ENCODE data around the gene TBC1D14.
A peak's percentile ranks its signal among the peaks of the same experiment; 100 is the strongest.
"Not testable (repeated sequence)": the region's sequence is repeated elsewhere in the genome, so short reads cannot be mapped to it uniquely, and the experiment has no call there.

Gene TBC1D14

GRCh38 chr4:7068883-7069282, 159.3 kb downstream of the TBC1D14 start:
- peaks cover 12% of the 10 kb centered on the region for H3K36me3 ChIP-seq (ENCODE audit: control insufficient read depth, insufficient read depth, low read length)
- H3K27ac ChIP-seq (ENCODE audit: low read depth, low read length), result no peak overlapping the region
- peak overlapping the region; percentile 81 for H3K4me3 ChIP-seq (ENCODE audit: low read depth, low read length)
- no peaks in the 10 kb centered on the region for H3K9me3 ChIP-seq (ENCODE audit: control insufficient read depth, insufficient read depth, low read length)
- H3K27me3 ChIP-seq (ENCODE audit: control insufficient read depth, insufficient read depth, low read length), result peaks cover 14% of the 10 kb centered on the region
- H3K4me1 ChIP-seq (ENCODE audit: control insufficient read depth, insufficient read depth, low read length), result peaks cover 10% of the 10 kb centered on the region
- no peak overlapping the region for H3K9ac ChIP-seq (ENCODE audit: low read depth, low read length)

GRCh38 chr4:7070729-7071511, 161.3 kb downstream of the TBC1D14 start:
- Histone ChIP-seq H3K4me1 (ENCODE audit: control insufficient read depth, insufficient read depth, low read length) (peaks cover 10% of the 10 kb centered on the region), H3K27me3 (ENCODE audit: control insufficient read depth, insufficient read depth, low read length) (peaks cover 14% of the 10 kb centered on the region), H3K9ac (ENCODE audit: low read depth, low read length) (no peak overlapping the region), H3K9me3 (ENCODE audit: control insufficient read depth, insufficient read depth, low read length) (no peaks in the 10 kb centered on the region), H3K36me3 (ENCODE audit: control insufficient read depth, insufficient read depth, low read length) (no peaks in the 10 kb centered on the region; the same call in 1 of the 2 replicates), H3K27ac (ENCODE audit: low read depth, low read length) (no peak overlapping the region), H3K4me3 (ENCODE audit: low read depth, low read length) (no peak overlapping the region)

DNA sequence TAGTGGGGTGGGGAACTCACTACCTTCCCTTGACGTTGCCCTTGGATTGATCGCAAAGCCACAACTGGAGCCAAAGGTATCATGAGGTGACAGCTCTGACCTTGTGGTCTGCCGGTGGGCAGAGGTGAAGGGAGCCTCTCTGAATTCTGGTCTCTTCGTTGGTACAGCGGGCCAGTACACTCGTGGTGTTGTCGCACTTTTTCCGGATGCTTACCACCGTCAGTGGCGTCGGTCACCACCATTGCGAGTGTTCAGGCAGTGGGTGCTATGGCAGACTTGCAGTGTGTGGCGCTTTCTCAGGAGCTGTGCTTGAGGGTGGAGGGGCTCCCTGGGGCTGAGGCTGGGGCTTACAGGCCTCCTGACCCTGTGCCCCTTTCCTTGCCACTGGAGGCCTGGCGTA, 163.4 kb downstream of the TBC1D14 start:
- Histone ChIP-seq H3K36me3 (ENCODE audit: control insufficient read depth, insufficient read depth, low read length) (no peaks in the 10 kb centered on the region), H3K27me3 (ENCODE audit: control insufficient read depth, insufficient read depth, low read length) (peaks cover 14% of the 10 kb centered on the region), H3K9ac (ENCODE audit: low read depth, low read length) (no peak overlapping the region), H3K9me3 (ENCODE audit: control insufficient read depth, insufficient read depth, low read length) (no peaks in the 10 kb centered on the region), H3K4me1 (ENCODE audit: control insufficient read depth, insufficient read depth, low read length) (peaks cover 6% of the 10 kb centered on the region; the same call in 1 of the 2 replicates), H3K4me3 (ENCODE audit: low read depth, low read length) (no peak overlapping the region), H3K27ac (ENCODE audit: low read depth, low read length) (no peak overlapping the region)

DNA sequence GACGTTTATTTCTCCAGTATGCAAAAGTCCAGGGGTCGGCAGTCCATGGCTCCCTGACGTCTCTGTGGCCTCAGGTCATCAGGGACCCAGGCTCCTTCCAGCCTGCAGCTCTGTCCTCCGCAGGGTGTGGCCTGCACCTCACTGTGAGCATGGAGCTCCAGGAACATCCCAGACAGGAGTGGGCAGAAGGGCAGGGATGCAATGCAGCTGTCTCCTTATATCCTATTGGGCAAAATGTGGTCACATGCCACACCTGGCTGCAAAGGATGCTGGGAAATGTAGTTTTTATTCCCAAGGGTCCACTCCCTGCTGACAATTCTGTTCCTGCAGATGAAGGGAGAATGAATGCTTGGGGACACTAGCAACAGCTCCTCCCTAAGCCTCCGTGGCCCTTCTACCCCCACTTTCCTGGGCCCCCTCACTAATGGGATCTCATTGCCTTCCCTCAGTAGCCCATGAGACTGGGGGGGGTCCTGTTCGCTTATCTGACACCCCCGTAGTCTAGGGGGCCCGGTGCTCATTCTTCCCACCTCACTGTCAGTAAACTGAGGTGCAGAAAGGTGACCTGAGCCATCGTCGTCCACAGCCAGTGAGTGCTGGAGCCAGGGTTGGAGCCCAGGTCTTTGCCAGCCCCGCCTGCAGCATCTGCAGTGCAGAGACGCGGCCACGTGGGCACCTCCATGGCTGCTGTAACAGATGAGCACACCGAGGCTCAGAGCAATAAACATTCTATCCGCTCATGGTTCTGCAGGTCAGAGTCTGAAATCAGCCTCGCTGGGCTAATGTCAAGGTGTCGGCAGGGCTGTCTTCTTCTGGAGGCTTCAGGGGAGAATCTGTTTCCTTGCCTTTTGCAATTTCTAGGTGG, 164.1 kb downstream of the TBC1D14 start:
- H3K4me3 ChIP-seq (ENCODE audit: low read depth, low read length), result no peak overlapping the region
- no peak overlapping the region for H3K27ac ChIP-seq (ENCODE audit: low read depth, low read length)
- no peaks in the 10 kb centered on the region for H3K36me3 ChIP-seq (ENCODE audit: control insufficient read depth, insufficient read depth, low read length)
- peaks cover 11% of the 10 kb centered on the region for H3K27me3 ChIP-seq (ENCODE audit: control insufficient read depth, insufficient read depth, low read length)
- H3K4me1 ChIP-seq (ENCODE audit: control insufficient read depth, insufficient read depth, low read length), result peaks cover 6% of the 10 kb centered on the region; the same call in 1 of the 2 replicates
- no peaks in the 10 kb centered on the region for H3K9me3 ChIP-seq (ENCODE audit: control insufficient read depth, insufficient read depth, low read length)
- H3K9ac ChIP-seq (ENCODE audit: low read depth, low read length), result no peak overlapping the region

GRCh38 chr4:7074426-7074825, 164.8 kb downstream of the TBC1D14 start:
- Histone ChIP-seq H3K36me3 (ENCODE audit: control insufficient read depth, insufficient read depth, low read length) (no peaks in the 10 kb centered on the region), H3K9ac (ENCODE audit: low read depth, low read length) (no peak overlapping the region), H3K9me3 (ENCODE audit: control insufficient read depth, insufficient read depth, low read length) (no peaks in the 10 kb centered on the region), H3K27ac (ENCODE audit: low read depth, low read length) (no peak overlapping the region), H3K4me1 (ENCODE audit: control insufficient read depth, insufficient read depth, low read length) (peaks cover under 1% of the 10 kb centered on the region; the same call in 1 of the 2 replicates), H3K4me3 (ENCODE audit: low read depth, low read length) (no peak overlapping the region), H3K27me3 (ENCODE audit: control insufficient read depth, insufficient read depth, low read length) (peaks cover 5% of the 10 kb centered on the region)

DNA sequence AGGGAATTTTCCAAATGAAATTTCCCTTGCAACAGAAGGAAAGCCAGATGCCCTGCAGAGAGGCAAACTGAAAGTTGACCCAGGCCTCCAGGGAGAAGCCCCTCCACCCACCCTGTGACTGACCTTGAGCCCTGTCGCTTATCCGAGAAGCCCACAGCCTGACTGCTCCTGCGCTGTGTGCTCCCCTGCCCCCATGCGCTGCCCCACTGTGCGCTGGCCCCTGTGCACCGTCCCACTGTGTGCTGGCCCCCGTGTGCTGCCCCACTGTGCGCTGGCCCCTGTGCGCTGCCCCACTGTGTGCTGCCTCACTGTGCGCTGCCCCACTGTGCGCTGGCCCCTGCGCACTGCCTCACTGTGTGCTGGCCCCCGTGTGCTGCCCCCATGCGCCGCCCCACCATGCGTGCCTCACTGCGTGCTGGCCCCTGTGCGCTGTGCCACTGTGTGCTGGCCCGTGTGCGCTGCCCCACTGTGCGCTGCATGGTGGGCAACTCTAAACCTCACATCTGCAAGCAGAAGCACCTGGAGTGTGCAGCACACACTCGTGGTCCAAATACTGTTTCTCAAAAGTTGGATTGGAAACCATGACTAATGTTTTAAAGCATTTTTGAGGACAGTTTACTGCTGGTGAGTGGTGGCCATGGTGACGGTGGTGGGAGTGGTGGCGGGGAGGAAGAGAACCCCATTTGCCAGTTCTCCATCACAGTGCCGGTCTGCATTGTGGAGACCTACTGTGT, 166.5 kb downstream of the TBC1D14 start:
- Histone ChIP-seq H3K27ac (ENCODE audit: low read depth, low read length) (no peak overlapping the region), H3K9ac (ENCODE audit: low read depth, low read length) (no peak overlapping the region), H3K36me3 (ENCODE audit: control insufficient read depth, insufficient read depth, low read length) (no peaks in the 10 kb centered on the region), H3K4me3 (ENCODE audit: low read depth, low read length) (no peak overlapping the region), H3K27me3 (ENCODE audit: control insufficient read depth, insufficient read depth, low read length) (no peaks in the 10 kb centered on the region), H3K4me1 (ENCODE audit: control insufficient read depth, insufficient read depth, low read length) (no peaks in the 10 kb centered on the region), H3K9me3 (ENCODE audit: control insufficient read depth, insufficient read depth, low read length) (no peaks in the 10 kb centered on the region)

GRCh38 chr4:7076696-7077082, 167.1 kb downstream of the TBC1D14 start:
- H3K9ac ChIP-seq (ENCODE audit: low read depth, low read length), result no peak overlapping the region
- H3K4me1 ChIP-seq (ENCODE audit: control insufficient read depth, insufficient read depth, low read length), result no peaks in the 10 kb centered on the region
- H3K4me3 ChIP-seq (ENCODE audit: low read depth, low read length), result no peak overlapping the region
- H3K27ac ChIP-seq (ENCODE audit: low read depth, low read length), result no peak overlapping the region
- no peaks in the 10 kb centered on the region for H3K27me3 ChIP-seq (ENCODE audit: control insufficient read depth, insufficient read depth, low read length)
- no peaks in the 10 kb centered on the region for H3K36me3 ChIP-seq (ENCODE audit: control insufficient read depth, insufficient read depth, low read length)
- no peaks in the 10 kb centered on the region for H3K9me3 ChIP-seq (ENCODE audit: control insufficient read depth, insufficient read depth, low read length)

DNA sequence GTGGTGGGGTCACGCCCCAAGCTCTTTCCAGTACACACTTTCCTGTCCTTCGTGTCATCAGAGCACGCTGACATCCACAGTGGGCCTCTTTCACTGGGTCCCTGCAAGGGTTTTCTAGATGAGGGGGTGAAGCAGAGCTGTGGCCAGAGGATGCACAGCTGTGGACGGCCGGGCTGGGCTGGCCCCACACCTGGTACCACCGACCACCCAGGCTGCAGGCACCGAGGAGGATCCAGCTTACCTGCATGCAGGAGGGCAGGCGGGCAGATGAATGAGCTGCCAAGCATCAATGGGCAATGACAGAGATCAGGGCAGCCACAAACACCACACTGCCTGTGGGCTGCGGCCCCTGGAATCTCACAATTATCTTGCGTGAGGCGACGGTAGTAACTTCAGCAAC, 167.7 kb downstream of the TBC1D14 start:
- H3K9me3 ChIP-seq (ENCODE audit: control insufficient read depth, insufficient read depth, low read length), result no peaks in the 10 kb centered on the region
- H3K27me3 ChIP-seq (ENCODE audit: control insufficient read depth, insufficient read depth, low read length), result no peaks in the 10 kb centered on the region
- no peak overlapping the region for H3K4me3 ChIP-seq (ENCODE audit: low read depth, low read length)
- no peak overlapping the region for H3K9ac ChIP-seq (ENCODE audit: low read depth, low read length)
- no peak overlapping the region for H3K27ac ChIP-seq (ENCODE audit: low read depth, low read length)
- H3K4me1 ChIP-seq (ENCODE audit: control insufficient read depth, insufficient read depth, low read length), result no peaks in the 10 kb centered on the region
- no peaks in the 10 kb centered on the region for H3K36me3 ChIP-seq (ENCODE audit: control insufficient read depth, insufficient read depth, low read length)

DNA sequence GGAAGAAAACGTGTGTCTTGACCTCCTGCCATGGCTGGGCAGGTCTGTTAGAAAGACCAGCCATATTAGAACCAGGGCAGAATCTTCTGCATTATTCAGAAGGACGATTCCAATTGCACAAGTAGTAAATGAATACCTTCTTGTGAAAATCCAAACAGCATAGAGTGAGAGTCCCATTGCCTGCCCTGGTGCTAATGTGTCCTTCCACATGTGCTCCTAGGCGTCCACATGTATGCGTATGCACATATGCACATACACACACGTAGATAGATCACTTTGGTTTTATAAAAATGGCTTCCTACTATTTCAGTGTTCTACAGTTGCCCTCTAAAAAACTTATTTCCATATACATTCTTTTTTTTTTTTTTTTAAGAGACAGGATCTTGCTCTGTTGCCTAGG, 168.4 kb downstream of the TBC1D14 start:
- Histone ChIP-seq H3K27ac (ENCODE audit: low read depth, low read length) (no peak overlapping the region), H3K9ac (ENCODE audit: low read depth, low read length) (no peak overlapping the region), H3K9me3 (ENCODE audit: control insufficient read depth, insufficient read depth, low read length) (no peaks in the 10 kb centered on the region), H3K27me3 (ENCODE audit: control insufficient read depth, insufficient read depth, low read length) (peaks cover 1% of the 10 kb centered on the region; the same call in 1 of the 2 replicates), H3K4me1 (ENCODE audit: control insufficient read depth, insufficient read depth, low read length) (no peaks in the 10 kb centered on the region), H3K36me3 (ENCODE audit: control insufficient read depth, insufficient read depth, low read length) (no peaks in the 10 kb centered on the region), H3K4me3 (ENCODE audit: low read depth, low read length) (no peak overlapping the region)

DNA sequence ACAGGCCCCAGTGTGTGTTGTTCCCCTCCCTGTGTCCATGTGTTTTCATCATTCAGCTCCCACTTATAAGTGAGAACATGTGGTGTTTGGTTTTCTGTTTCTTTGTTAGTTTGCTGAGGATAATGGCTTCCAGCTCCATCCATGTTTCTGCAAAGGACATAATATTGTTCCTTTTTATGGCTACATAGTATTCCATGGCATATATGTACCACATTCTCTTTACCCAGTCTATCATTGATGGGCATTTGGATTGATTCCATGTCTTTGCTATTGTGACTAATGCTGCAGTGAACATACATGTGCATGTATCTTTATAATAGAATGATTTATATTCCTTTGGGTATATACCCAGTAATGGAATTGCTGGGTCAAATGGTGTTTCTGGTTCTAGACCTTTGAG, 169.9 kb downstream of the TBC1D14 start:
- H3K27ac ChIP-seq (ENCODE audit: low read depth, low read length); H3K9me3 ChIP-seq (ENCODE audit: control insufficient read depth, insufficient read depth, low read length); H3K36me3 ChIP-seq (ENCODE audit: control insufficient read depth, insufficient read depth, low read length); H3K4me1 ChIP-seq (ENCODE audit: control insufficient read depth, insufficient read depth, low read length); H3K4me3 ChIP-seq (ENCODE audit: low read depth, low read length); H3K9ac ChIP-seq (ENCODE audit: low read depth, low read length): not testable (repeated sequence)
- H3K27me3 ChIP-seq (ENCODE audit: control insufficient read depth, insufficient read depth, low read length), result peaks cover 13% of the 10 kb centered on the region

Data from HUES48 (cell line).